Cardiac fibroblast (primary cell): Measurements from ENCODE around the gene STRN4.

ENCODE experiments used
- DNase-seq, 2 donors: peaks; one replicate each; pipeline versions ENCODE4 v3.0.0 to v3.0.0-alpha.2; 2010; ENCODE audit warnings: low read depth in 2 of 2
- H3K4me3 ChIP-seq, 2 donors: replicated peaks in 1 of 2; 1 replicate in 1 of 2; 2 replicates in 1 of 2; pipeline ENCODE4 v1.5.1; 2011; ENCODE audit warnings: low read depth in 2 of 2, low read length in 2 of 2, mild to moderate bottlenecking in 2 of 2, moderate library complexity in 1 of 2
- TF ChIP-seq, protein P1 (sequence below): IDR thresholded peaks from one replicate; pipeline ENCODE4 v1.5.1; 2011; ENCODE audit warnings: low read depth, mild to moderate bottlenecking, low read length, inconsistent platforms

STRN4 gene

DNA sequence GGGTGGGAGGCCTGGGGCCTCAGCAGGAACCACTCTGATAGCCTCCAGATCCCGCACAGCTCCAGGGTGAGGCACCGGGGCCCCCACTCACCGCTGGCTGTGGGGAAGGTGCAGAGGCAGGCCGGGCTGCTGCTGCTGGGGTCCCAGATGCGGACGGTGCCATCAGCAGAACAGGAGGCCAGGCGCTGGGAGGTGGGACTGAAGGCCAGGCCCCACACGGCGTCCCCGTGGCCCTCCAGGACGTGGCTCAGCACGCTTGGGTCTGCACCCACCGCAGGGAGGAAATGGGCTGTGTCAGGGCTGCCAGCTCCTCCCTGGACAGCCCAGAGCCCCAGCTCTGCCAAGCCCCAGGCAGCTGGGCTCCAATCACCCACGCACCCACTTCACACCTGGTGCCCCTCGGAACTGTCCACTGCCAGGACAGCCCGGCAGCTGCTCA is 23.2 kb downstream of the STRN4 start:
- no peak for DNase-seq
- TF ChIP-seq, protein P1, sequence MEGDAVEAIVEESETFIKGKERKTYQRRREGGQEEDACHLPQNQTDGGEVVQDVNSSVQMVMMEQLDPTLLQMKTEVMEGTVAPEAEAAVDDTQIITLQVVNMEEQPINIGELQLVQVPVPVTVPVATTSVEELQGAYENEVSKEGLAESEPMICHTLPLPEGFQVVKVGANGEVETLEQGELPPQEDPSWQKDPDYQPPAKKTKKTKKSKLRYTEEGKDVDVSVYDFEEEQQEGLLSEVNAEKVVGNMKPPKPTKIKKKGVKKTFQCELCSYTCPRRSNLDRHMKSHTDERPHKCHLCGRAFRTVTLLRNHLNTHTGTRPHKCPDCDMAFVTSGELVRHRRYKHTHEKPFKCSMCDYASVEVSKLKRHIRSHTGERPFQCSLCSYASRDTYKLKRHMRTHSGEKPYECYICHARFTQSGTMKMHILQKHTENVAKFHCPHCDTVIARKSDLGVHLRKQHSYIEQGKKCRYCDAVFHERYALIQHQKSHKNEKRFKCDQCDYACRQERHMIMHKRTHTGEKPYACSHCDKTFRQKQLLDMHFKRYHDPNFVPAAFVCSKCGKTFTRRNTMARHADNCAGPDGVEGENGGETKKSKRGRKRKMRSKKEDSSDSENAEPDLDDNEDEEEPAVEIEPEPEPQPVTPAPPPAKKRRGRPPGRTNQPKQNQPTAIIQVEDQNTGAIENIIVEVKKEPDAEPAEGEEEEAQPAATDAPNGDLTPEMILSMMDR = no peak
- no peak overlapping the region for H3K4me3 ChIP-seq

DNA sequence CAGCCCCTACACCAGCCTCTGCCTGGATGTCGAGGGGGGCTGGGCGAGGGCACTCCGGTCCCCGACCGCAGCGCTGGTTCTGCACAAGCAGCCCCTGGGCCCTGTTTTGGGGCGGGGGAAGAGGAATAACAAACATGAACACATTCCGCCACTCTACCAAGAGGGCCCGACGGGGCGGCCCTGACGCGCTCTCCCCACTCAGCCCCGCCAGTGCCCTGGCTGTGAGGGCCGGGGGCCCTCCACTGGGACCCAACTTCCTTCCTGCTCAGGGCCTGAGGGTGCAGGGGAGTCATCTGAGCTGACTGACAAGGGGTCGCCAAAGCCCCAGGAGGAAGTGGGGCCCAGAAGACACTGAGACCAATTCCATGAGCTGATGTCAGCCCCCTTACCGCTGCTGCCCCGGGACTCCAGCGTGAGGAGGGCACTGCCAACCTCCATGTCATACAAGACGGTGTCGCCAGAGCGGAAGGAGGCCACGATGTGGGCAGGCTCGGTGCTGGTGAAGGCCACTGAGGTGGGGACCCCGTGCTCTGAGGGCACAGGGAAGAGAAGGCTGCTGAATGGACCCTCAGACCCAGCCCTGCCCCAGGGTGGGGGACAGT is 23.7 kb downstream of the STRN4 start:
- H3K4me3 ChIP-seq = no peak overlapping the region
- no peak for DNase-seq
- TF ChIP-seq, protein P1 = no peak

DNA sequence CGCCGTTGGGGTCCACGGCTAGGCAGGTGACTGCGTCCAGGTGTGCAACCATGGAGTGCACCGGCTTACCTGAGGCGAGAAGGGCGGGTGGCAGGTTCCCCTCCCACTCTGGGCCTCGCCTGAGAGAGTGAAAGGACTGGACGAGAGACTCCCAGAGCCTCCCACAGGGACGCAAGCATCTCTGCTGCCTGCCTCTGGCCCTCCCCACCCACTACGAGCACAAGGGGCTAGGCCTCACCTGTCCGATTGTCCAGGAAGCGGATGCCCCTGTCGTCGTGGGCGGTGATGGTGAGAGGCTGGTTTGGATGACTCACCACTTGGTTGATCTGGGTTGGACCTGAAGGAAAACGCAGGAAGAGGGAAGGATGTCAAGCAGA is 24.3 kb downstream of the STRN4 start:
- no peak for DNase-seq
- TF ChIP-seq, protein P1 = no peak
- H3K4me3 ChIP-seq = no peak overlapping the region

GRCh38 chr19:46721269-46722003 is 24.8 kb downstream of the STRN4 start:
- no peak for DNase-seq
- no peak overlapping the region for H3K4me3 ChIP-seq
- TF ChIP-seq, protein P1 = peak; percentile 1

GRCh38 chr19:46720503-46721239 is 25.6 kb downstream of the STRN4 start:
- no peak for DNase-seq
- TF ChIP-seq, protein P1 = no peak
- no peak overlapping the region for H3K4me3 ChIP-seq

DNA sequence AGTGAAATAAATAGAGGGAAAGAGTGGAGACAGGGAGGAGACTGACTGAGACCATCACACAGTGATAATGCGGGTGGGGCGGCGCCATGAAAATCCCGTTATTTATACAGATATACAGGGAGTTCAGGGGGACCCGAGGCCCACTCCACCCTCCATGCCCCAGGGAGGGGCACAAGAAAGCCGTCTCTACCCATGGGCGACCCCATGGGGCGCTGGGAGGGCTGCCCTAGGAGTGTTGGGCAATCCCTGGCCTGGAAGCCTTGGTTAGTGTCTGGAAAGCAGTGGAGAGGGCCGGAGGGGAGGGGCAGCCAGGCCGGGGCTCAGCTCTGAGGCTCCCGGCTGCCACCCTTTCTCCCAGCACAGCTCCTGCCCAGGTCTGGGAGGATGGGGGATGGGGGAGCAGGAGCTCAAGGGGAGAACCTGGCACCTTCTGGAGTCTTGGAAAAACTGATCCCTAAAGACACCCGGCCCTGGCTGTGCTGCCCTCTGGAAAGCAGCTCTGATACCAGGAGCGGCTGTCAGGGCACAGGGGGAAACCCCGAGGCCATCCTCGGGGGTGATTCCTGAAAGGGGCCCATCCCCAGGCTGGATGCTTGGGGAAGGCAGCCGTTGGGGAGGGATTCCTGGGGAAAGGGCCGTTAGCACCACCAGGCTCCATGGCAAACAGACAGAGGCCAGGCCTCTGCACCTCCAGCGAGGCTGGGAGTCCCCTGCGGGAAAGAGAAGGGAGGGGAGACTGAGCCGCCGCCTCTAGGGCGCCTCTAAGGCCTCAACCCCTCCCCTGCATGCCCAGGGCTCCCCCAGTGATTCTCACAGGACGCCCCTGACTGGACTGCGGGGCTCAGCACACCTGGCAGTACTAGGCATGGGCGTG is 26.4 kb downstream of the STRN4 start:
- TF ChIP-seq, protein P1 = no peak
- no peak overlapping the region for H3K4me3 ChIP-seq
- no peak for DNase-seq
